Measurements from ENCODE around the gene MMP25.
A peak's percentile ranks its signal among the peaks of the same experiment; 100 is the strongest.
"Not testable (repeated sequence)": the region's sequence is repeated elsewhere in the genome, so short reads cannot be mapped to it uniquely, and the experiment has no call there.

Gene MMP25

GRCh38 chr16:3073448-3073847 lies 27.1 kb downstream of the MMP25 start:
- DNase-seq (ENCODE audit: low read depth in 3 of 3) = no peak

DNA sequence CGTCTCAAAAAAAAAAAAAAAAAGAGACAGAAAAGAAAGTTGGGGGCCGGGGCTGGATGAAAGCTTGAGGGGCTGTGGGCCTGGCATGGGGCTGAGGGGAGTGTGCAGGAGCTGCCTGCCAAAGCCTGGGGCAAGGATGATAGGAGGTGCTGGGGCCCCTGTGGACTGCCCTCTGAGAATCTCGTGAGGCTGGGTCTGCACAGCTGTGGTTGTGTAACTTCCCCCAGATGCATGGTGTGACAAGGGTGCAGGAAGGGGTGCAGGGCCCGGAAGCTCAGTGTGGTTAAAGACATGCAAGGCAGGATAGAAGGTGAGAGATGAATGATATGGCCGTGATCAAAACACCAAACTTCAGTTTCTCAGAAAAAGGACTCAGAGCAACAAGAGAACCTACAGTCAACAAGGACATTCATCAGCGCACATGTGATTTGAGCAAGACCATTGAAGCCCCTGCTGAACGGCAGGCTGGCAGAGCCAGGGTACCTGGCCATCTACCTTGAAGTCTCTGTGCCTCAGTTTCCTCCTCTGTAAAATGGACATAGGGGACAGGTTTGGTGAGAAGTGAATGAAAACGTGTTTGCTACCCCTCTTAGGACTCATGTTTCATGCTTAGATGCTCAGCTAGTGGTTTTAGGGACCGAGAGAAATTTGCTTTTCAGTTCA lies 28.6 kb downstream of the MMP25 start:
- DNase-seq (ENCODE audit: low read depth in 3 of 3) = peak in 1 of 3 experiments; percentile 67

DNA sequence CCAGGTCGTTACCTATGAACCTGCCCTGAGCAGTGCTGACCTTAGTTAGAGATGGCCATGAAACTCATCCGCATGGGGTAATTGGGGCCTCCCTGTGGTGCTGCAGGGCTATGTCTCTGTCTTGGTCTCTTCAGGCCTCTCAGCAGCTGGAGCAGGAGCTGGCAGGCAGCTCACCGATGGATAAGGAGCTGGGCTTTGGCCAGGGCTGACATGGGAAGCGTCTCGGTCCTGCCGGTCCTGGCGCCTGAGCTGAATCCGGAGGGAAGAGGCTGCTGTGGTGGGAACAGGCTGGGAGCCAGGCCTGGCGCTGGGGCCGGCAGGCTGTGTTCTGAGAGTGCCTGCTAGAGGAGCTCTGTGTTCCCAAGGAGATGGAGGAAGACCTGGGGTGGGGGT lies 29.2 kb downstream of the MMP25 start:
- no peak for DNase-seq (ENCODE audit: low read depth in 3 of 3)

DNA sequence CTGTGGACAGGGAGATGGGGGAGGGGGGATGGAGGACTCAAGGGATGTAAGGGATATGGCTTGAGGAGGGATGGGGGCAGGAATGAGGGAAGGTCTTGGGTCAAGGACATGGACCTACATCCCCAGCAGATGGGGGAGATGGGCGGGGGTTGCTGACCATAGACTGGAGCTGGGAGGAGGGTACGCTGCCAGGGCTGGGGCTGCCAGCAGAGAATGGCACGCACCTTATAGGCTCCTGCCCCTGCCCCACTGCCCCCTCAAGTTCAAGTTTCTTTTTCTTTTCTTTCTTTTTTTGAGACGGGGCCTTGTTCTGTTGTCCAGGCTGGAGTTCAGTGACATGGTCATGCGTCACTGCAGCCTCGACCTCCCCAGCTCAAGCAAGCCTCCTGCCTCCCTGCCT lies 29.6 kb downstream of the MMP25 start:
- not testable (repeated sequence) for DNase-seq (ENCODE audit: low read depth in 3 of 3)

DNA sequence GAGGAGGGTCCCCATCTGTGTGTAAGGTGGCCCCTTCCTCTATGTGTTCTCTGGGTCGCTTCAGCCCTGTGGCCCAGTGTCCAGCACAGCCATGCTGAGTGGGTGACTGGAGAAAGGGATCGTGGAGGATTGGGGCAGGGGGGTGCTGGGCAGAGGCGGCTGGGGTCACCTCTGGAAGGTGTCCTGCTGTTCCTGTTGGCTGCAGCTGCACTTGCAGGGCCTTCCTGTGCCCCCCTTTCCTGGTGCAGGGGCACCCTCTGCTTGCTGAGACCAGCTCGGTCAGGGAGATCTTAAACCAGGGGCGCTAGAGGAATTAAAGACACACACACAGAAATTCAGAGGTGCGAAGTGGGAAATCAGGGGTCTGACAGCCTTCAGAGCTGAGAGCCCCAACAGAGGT lies 30.2 kb downstream of the MMP25 start:
- DNase-seq (ENCODE audit: low read depth in 3 of 3) = no peak

DNA sequence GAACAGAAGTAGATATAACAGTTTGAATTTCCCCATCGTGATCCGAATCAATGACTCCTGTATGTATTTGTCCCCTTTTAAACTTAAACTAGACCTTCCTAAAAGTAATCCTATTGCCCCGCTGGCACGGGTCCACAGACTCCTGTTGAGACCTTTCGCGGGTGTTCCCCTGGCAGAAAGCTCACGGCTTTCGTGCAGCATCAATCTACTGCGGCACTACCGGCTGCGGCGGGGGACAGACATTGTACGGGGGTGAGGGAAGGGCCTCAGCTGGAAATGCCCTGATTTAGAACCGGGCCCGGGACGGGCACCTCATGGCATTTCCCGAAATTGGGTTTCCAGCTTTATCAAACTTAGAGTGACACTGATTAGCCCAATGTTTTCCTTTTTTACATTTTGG lies 33.7 kb downstream of the MMP25 start:
- DNase-seq (ENCODE audit: low read depth in 3 of 3) = no peak

GRCh38 chr16:3081957-3082356 lies 35.6 kb downstream of the MMP25 start:
- DNase-seq (ENCODE audit: low read depth in 3 of 3) = not testable (repeated sequence)

DNA sequence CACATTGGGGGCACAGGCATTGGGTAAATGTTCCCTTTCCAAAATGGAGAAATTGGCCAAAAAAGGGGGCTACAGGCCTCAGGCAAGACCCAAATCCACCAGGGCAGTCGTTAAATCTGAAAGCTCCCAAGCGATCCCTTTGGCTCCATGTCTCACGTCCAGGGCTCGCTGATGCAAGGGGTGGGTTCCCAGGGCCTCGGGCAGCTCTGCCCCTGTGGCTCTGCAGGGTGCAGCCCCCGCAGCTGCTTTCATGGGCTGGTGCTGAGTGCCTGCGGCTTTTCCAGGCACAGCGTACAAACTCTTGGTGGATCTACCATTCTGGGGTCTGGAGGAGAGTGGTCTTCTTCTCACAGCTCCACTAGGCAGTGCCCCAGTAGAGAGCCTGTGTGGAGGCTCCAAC lies 37.0 kb downstream of the MMP25 start:
- DNase-seq (ENCODE audit: low read depth in 3 of 3) = not testable (repeated sequence)

DNA sequence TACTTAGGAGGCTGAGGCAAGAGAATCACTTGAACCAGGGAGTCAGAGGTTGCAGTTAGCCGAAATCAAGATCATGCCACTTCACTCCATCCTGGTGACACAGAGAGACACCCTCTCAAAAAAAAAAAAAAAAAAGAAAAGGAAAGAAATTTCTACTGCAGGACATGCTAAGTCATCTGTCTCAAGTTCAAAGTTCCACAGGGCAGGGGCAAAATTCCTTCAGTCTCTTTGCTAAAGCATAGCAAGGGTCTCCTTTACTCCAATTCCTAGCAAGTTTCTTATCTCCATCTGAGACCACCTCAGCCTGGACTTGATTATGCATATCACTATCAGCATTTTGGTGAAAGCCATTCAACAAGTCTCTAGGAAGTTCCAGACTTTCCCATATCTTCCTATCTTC lies 38.1 kb downstream of the MMP25 start:
- DNase-seq (ENCODE audit: low read depth in 3 of 3) = no peak

- DNase-seq (ENCODE audit: low read depth in 3 of 3) = no peak
Observed at GRCh38 chr16:3084969-3085670, 38.8 kb downstream of the MMP25 start.

DNA sequence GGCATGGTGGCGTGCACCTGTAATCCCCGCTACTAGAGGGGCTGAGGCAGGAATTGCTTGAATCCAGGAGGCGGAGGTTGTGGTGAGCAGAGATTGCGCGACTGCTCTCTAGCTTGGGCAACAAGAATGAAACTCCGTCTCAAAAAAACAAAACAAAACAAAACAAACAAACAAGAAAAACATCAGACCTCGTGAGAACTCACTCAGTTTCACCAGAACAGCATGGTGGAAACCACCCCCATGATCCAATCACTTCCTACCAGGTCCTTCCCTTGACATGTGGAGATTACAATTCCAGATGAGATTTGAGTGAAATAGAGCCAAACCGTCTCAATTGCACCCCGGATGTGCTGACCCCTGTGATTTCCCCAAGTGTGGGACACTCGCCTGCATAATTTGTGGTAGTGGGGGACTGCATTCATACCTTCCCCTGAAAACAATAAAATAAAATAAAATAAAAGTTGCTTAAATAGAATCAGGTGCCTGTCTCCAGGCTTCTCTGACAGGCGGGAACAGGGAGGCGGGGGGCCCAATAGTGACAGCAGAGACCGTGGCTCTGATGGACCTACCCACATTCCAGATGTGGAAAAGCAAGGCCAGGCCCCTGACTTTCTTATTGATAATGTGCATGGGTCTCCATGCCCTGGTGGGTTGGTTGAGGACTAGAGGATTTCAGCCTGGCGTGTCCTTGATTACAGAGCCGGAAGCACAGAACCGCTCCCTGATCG lies 39.7 kb downstream of the MMP25 start:
- no peak for DNase-seq (ENCODE audit: low read depth in 3 of 3)

GRCh38 chr16:3086596-3087242 lies 40.4 kb downstream of the MMP25 start:
- DNase-seq (ENCODE audit: low read depth in 3 of 3) = no peak

GRCh38 chr16:3087243-3088235 lies 41.2 kb downstream of the MMP25 start:
- DNase-seq (ENCODE audit: low read depth in 3 of 3) = no peak

DNA sequence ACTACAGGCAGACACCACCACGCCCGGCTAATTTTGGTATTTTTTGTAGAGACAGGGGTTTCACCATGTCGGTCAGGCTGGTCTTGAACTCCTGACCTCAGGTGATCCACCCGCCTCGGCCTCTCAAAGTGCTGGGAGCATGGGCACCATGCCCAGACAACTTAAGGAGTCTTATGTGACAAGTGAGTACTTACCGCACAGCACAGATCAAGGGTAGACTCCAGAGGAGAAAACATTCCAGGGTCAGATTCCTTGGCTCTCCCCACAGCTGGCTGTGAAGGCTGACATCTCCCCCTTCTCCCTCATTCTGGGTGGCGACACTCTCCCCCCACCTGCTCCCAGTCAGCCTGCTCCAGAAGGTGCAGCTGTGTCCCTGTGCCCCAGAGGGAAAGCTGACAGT lies 42.1 kb downstream of the MMP25 start:
- no peak for DNase-seq (ENCODE audit: low read depth in 3 of 3)

DNA sequence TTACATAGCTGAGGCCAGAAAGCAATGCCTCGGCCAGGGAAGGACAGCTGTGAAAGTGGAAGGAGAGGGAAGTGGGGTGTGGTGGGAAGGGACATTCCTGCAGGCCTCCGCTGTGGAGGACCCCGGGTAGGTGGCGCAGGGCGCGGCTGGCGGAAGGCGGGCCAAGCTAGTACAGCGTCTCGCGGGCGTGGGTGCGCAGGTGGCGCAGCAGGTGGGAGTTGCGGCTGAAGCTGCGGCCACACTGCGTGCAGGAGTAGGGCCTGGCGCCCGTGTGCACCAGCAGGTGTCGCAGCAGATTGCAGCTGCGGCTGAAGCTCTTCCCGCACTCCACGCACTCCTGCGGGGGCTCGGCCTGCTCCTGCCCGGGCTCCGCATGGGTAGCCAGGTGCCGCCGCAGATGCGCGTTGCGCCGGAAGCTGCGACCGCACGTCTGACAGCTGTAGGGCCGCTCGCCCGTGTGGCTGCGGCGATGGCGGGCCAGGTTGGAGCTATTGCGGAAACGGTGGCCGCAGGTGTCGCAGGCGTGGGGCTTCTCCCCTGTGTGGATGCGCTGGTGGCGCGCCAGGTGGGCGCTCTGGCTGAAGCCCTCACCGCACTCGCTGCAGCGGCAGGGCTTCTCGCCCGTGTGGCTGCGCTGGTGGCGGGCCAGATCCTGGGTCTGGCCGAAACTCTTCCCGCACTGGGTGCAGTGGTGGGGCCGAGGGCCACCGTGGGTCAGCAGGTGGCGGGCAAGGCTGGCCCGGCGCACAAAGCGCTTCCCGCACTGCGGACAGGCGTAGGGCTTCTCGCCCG lies 42.8 kb downstream of the MMP25 start:
- DNase-seq (ENCODE audit: low read depth in 3 of 3) = no peak

DNA sequence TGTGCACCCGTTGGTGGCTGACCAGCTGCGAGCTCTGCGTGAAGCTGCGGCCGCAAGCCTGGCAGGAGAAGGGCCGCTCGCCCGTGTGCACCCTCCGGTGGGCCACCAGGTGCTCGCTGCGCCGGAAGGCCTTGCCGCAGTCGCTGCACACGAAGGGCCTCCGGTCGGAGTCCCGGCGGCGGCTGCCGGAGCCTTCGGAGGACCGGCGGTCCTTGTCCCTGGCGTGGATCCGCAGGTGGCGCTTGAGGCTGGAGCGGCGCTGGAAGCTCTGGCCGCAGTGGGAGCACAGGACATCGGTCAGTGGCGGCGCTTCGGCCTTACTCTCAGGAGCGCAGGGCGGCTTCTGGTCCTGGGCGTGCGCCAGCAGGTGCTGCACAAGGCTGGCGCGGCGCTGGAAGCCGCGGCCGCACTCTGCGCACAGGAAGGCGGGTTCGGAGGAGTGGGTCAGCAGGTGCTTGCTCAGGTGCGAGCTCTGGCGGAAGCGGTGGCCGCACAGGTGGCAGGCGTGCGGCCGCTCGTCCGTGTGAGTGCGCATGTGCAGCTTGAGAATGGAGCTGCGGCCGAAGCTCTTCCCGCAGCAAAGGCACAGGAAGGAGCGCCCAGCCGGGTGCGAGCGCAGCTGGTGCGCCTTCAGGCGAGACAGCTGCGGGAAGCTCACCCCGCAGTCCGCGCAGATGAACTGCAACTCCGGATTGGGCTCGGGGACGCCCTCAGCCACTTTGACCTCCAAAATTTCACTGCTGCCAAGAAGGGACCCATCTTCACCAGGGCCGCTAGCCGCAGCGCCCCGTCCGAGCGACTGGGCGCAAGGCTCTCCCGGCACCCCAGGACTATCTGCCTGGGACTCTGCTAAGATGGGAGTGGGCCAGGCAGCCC lies 43.6 kb downstream of the MMP25 start:
- DNase-seq (ENCODE audit: low read depth in 3 of 3) = no peak

- no peak for DNase-seq (ENCODE audit: low read depth in 3 of 3)
Observed at GRCh38 chr16:3091551-3091950, 45.2 kb downstream of the MMP25 start.

GRCh38 chr16:3092501-3092941 lies 46.2 kb downstream of the MMP25 start:
- no peak for DNase-seq (ENCODE audit: low read depth in 3 of 3)

GRCh38 chr16:3094289-3095027 lies 48.1 kb downstream of the MMP25 start:
- peak in 1 of 3 experiments; percentile 32 for DNase-seq (ENCODE audit: low read depth in 3 of 3)

Measured in stimulated activated CD4-positive, alpha-beta T cell treated with anti-CD3 and anti-CD28 coated beads, TNF-alpha, amount 100 ng/mL, for 4 hours (primary cell).